Measurements from ENCODE around the gene RBMS3.

RBMS3 gene

DNA sequence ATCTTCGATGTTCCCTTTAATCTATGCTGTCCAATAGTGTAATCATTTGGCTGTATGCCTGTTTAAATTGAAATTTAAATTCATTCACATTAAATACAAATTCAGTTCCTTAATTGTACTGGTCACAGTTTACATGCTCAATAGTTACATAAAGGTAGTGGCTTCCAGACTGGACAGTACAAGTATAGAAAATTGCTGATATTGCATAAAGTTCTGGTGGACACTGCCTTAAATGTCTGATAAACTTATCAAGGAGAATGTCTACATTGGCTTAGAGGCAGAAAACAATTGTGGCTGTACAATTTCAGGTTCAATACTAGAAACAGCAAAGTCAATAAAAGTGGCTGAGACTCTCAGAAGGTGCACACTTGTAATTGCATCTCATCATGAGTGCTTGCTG lies 365.2 kb downstream of the RBMS3 start:
- no peak for TF ChIP-seq CTCF (IDR thresholded peaks at IDR 0.05)

GRCh38 chr3:29649815-29650547 lies 369.1 kb downstream of the RBMS3 start:
- no peak for TF ChIP-seq CTCF (IDR thresholded peaks at IDR 0.05)

GRCh38 chr3:29653680-29654079 lies 372.8 kb downstream of the RBMS3 start:
- no peak for TF ChIP-seq CTCF (IDR thresholded peaks at IDR 0.05)

DNA sequence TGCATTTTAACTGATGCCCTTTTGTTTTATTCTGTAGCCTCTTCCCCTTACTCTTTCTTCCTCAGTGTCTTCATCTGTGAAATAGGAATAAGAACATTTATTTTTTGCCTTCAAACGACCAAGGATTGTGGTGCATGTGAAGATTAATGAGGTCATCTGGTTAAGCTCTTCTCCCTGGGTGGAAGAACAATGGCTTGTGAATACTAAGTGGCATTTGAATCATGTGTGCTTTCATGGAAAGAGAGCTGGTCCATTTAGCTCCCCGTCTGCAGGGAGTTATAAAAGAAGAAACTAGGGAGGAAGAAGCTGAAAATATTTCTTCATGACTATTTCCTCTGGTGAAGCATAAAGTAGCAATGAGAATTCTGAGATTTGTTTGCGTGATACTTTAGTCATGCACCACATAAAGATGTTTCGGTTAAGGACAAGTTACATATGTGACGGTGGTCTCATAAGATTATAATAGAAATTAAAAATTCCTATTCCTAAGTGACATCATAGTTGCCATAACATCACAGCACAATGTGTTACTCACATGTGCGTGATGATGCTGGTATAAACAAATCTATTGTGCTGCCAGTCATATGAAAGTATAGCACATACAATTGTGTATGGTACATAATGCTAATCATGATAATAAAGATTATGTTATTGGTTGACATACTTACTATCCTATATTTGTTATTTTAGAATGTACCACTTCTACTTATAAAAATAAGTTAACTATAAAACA lies 374.3 kb downstream of the RBMS3 start:
- no peak for TF ChIP-seq CTCF (IDR thresholded peaks at IDR 0.05)

GRCh38 chr3:29665688-29666087 lies 384.8 kb downstream of the RBMS3 start:
- TF ChIP-seq CTCF (IDR thresholded peaks at IDR 0.05): no peak

- TF ChIP-seq CTCF (IDR thresholded peaks at IDR 0.05): no peak
Observed at GRCh38 chr3:29668233-29668632, 387.4 kb downstream of the RBMS3 start.

- no peak for TF ChIP-seq CTCF (IDR thresholded peaks at IDR 0.05)
Observed at GRCh38 chr3:29668728-29669127, 387.9 kb downstream of the RBMS3 start.

Measured in LNCAP (cell line).